CD14-positive monocyte (primary cell): Measurements from ENCODE around the gene HLA-DQB1. TPM values are rescaled to one million over a fixed set of nuclear protein-coding genes. Genes with fewer than 3 reads are reported as not detected.

Experiments
- DNase-seq, 3 donors: peaks; one replicate each; pipeline ENCODE4 v3.0.0-alpha.2; 2011 to 2022
- H2AFZ ChIP-seq: 2 replicates; pipeline ENCODE4 v1.6.0; 2012; ENCODE audit warnings: mild to moderate bottlenecking, low read depth, low read length, inconsistent platforms; ENCODE audit not compliant: insufficient read depth, poor library complexity, severe bottlenecking
- H3K27ac ChIP-seq, 2 donors: 1 replicate in 1 of 2; 2 replicates in 1 of 2; pipeline ENCODE4 v1.5.1; 2012 to 2013; ENCODE audit warnings: low read length in 2 of 2, control low read depth in 1 of 2, inconsistent platforms in 1 of 2, low read depth in 1 of 2, mild to moderate bottlenecking in 1 of 2
- H3K27me3 ChIP-seq, 2 donors: one replicate each; pipeline versions ENCODE4 v1.6.0 to v1.6.1; 2011 to 2013; ENCODE audit warnings: low read length in 2 of 2; ENCODE audit not compliant: control insufficient read depth in 2 of 2, insufficient read depth in 2 of 2
- H3K36me3 ChIP-seq, 2 donors: replicated peaks in 1 of 2; 1 replicate in 1 of 2; 2 replicates in 1 of 2; pipeline versions ENCODE4 v1.5.1 to v1.6.1; 2012 to 2013; ENCODE audit warnings: low read length in 2 of 2, control low read depth in 1 of 2, inconsistent platforms in 1 of 2, mild to moderate bottlenecking in 1 of 2; ENCODE audit not compliant: insufficient read depth in 2 of 2, control insufficient read depth in 1 of 2
- H3K4me1 ChIP-seq, 2 donors: 1 replicate in 1 of 2; 2 replicates in 1 of 2; pipeline versions ENCODE4 v1.5.1 to v1.6.1; 2012 to 2013; ENCODE audit warnings: low read length in 2 of 2, control low read depth in 1 of 2, inconsistent platforms in 1 of 2, mild to moderate bottlenecking in 1 of 2, moderate library complexity in 1 of 2; ENCODE audit not compliant: insufficient read depth in 2 of 2, control insufficient read depth in 1 of 2
- H3K4me2 ChIP-seq: replicated peaks from 2 replicates; pipeline ENCODE3; 2012; ENCODE audit warnings: low read length, moderate library complexity, mild to moderate bottlenecking; ENCODE audit not compliant: poor library complexity, severe bottlenecking; ENCODE audit errors: extremely low read depth
- H3K4me3 ChIP-seq, 3 experiments: fragments of 200-600 bp in 1 of 3; sonication (generic) in 1 of 3; replicated peaks in 1 of 3; 1 replicate in 2 of 3; 2 replicates in 1 of 3; pipeline ENCODE4 v1.5.1; 2011 to 2013; ENCODE audit warnings: low read length in 3 of 3, mild to moderate bottlenecking in 3 of 3, control low read depth in 2 of 3, low read depth in 2 of 3, inconsistent platforms in 1 of 3, moderate library complexity in 1 of 3
- H3K79me2 ChIP-seq: 2 replicates; pipeline ENCODE4 v1.6.0; 2012; ENCODE audit warnings: mild to moderate bottlenecking, control low read depth, inconsistent platforms, low read length, moderate library complexity; ENCODE audit not compliant: insufficient read depth
- H3K9ac ChIP-seq: 2 replicates; pipeline ENCODE4 v1.6.0; 2017; ENCODE audit warnings: low read length, mild to moderate bottlenecking; ENCODE audit not compliant: insufficient read depth, poor library complexity, severe bottlenecking
- H3K9me3 ChIP-seq, 2 donors: replicated peaks in 1 of 2; 1 replicate in 1 of 2; 2 replicates in 1 of 2; pipeline versions ENCODE4 v1.5.1 to v1.6.1; 2012 to 2013; ENCODE audit warnings: low read length in 2 of 2, control low read depth in 1 of 2; ENCODE audit not compliant: control insufficient read depth in 1 of 2, insufficient read depth in 1 of 2
- H4K20me1 ChIP-seq: 2 replicates; pipeline ENCODE4 v1.6.0; 2012; ENCODE audit warnings: mild to moderate bottlenecking, low read length, control low read depth, moderate library complexity; ENCODE audit not compliant: insufficient read depth
- H3K27ac Mint-ChIP-seq, 7 donors: one replicate each; pipeline ENCODE4 v1.8.0; 2020; ENCODE audit warnings: mild to moderate bottlenecking in 7 of 7, mixed read lengths in 7 of 7, moderate library complexity in 6 of 7, inconsistent platforms in 2 of 7
- H3K27me3 Mint-ChIP-seq, 3 donors: one replicate each; pipeline ENCODE4 v1.8.0; 2021 to 2022; ENCODE audit warnings: low read depth in 3 of 3, mild to moderate bottlenecking in 3 of 3, mixed read lengths in 3 of 3, moderate library complexity in 3 of 3, inconsistent platforms in 1 of 3
- H3K36me3 Mint-ChIP-seq, 2 donors: one replicate each; pipeline ENCODE4 v1.8.0; 2020; ENCODE audit warnings: mixed read lengths in 2 of 2, inconsistent platforms in 1 of 2, mild to moderate bottlenecking in 1 of 2
- H3K4me1 Mint-ChIP-seq: one replicate; pipeline ENCODE4 v1.8.0; 2020; ENCODE audit warnings: mild to moderate bottlenecking, mixed read lengths
- H3K4me3 Mint-ChIP-seq, 2 donors: one replicate each; pipeline ENCODE4 v1.8.0; 2020; ENCODE audit warnings: mild to moderate bottlenecking in 2 of 2, mixed read lengths in 2 of 2, moderate library complexity in 1 of 2
- H3K9me3 Mint-ChIP-seq, 7 donors: one replicate each; pipeline ENCODE4 v1.8.0; 2020 to 2022; ENCODE audit warnings: mixed read lengths in 7 of 7, mild to moderate bottlenecking in 6 of 7, moderate library complexity in 6 of 7, inconsistent platforms in 2 of 7
- WGBS: methylation state at CpG from one replicate; pipeline ENCODE4 v1.1.5; 2013; ENCODE audit warnings: missing lambda C conversion rate; ENCODE audit not compliant: insufficient coverage; 5-methylcytosine and 5-hydroxymethylcytosine counted together
- intact Hi-C, 2 donors: fragments of 100-400 bp; cut with micrococcal nuclease; formaldehyde crosslinking; loops; one replicate each; pipeline versions ENCODE4 v1.15.0 to v1.15.1; 2023
- polyA plus RNA-seq, 3 donors: library from polyadenylated mRNA; depleted of rRNA in 1 of 3; unstranded in 2 of 3; stranded (reverse) in 1 of 3; fragments of 300-500 nt in 2 of 3; fragments of >200 nt in 1 of 3; fragmentation: Illumina TruSeq in 2 of 3; gene quantifications; 1 replicate in 2 of 3; 2 replicates in 1 of 3; pipeline ENCODE4 v1.2.3, GENCODE V29; 2012 to 2021
- TF ChIP-seq, protein P1 (sequence below): fragments of 200-600 bp; IDR thresholded peaks from one replicate; pipeline ENCODE4 v1.8.0; 2022; ENCODE audit warnings: antibody characterized with exemption, mild to moderate bottlenecking

The HLA-DQB1 gene
- polyA plus RNA-seq, 3 donors: 66.7 to 638 (median 246) TPM

DNA sequence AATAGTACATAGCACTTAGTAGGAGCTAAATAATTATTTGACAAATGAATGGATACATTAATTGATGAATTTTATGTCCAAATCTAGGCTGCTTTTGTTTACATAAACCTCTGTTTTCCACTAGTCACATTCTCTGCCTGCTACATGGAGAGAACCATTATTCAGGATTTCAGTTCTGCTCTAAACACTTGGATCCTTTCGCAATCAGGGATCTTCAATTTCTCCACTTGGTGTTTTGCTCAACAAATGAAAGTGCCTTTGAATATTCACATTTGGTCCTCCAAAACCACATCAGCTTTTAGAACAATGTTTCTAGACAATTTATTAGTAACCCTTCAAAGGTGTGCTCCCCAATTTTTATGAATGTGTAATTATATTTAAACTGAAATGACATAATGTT is 30.6 kb upstream of the HLA-DQB1 start:
- no peak overlapping the region for H3K4me3 ChIP-seq
- H3K36me3 Mint-ChIP-seq: no peaks in the 10 kb centered on the region
- H3K27me3 ChIP-seq: peaks cover 7 to 11% of the 10 kb centered on the region in 2 donors
- H3K36me3 ChIP-seq: no peaks in the 10 kb centered on the region
- H3K4me2 ChIP-seq: no peak overlapping the region
- peaks cover 7 to 8% of the 10 kb centered on the region in 2 donors for H3K4me1 ChIP-seq
- TF ChIP-seq, protein P1, sequence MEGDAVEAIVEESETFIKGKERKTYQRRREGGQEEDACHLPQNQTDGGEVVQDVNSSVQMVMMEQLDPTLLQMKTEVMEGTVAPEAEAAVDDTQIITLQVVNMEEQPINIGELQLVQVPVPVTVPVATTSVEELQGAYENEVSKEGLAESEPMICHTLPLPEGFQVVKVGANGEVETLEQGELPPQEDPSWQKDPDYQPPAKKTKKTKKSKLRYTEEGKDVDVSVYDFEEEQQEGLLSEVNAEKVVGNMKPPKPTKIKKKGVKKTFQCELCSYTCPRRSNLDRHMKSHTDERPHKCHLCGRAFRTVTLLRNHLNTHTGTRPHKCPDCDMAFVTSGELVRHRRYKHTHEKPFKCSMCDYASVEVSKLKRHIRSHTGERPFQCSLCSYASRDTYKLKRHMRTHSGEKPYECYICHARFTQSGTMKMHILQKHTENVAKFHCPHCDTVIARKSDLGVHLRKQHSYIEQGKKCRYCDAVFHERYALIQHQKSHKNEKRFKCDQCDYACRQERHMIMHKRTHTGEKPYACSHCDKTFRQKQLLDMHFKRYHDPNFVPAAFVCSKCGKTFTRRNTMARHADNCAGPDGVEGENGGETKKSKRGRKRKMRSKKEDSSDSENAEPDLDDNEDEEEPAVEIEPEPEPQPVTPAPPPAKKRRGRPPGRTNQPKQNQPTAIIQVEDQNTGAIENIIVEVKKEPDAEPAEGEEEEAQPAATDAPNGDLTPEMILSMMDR: no peak
- peaks cover 17 to 23% (median 17%) of the 10 kb centered on the region in 3 donors for H3K27me3 Mint-ChIP-seq
- H2AFZ ChIP-seq: no peak overlapping the region
- H3K79me2 ChIP-seq: no peaks in the 10 kb centered on the region
- intact Hi-C loops: no loop called here
- no peak overlapping the region for H3K9ac ChIP-seq
- no peak overlapping the region for H3K27ac ChIP-seq
- peaks cover 13% of the 10 kb centered on the region for H3K4me1 Mint-ChIP-seq
- H4K20me1 ChIP-seq: no peaks in the 10 kb centered on the region
- no peak overlapping the region for H3K27ac Mint-ChIP-seq
- peaks cover 0 to 5% (median 0%) of the 10 kb centered on the region in 7 donors for H3K9me3 Mint-ChIP-seq
- peak in 1 of 3 donors; percentile 14 for DNase-seq
- WGBS: no CpG with 5 or more reads among the region's 1 CpG
- H3K9me3 ChIP-seq: no peaks in the 10 kb centered on the region
- no peak overlapping the region for H3K4me3 Mint-ChIP-seq

DNA sequence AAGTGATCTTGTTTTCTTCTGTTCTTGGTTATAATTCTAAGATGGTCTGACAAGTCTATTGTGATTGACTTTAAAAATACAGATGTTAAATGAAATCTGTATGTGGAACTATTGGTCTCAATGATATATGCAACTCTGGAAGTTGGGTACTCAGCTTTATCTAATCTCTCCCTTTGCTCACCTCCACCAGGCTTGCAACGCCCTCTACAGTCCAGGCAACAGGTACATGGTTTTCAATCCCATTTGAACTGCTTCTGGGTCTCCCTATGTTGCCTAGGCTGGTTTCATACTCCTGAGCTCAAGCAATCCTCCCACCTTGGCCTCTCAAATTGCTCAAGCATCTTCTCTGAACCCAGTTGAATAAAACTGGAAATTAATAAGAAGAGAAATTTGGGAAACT is 25.6 kb upstream of the HLA-DQB1 start:
- peaks cover 0 to 5% (median 0%) of the 10 kb centered on the region in 7 donors for H3K9me3 Mint-ChIP-seq
- WGBS: 0% methylated on average over 1 of the region's 1 CpG
- Histone ChIP-seq H3K4me1 (peaks cover 0 to 4% of the 10 kb centered on the region in 2 donors), H3K79me2 (no peaks in the 10 kb centered on the region), H3K4me3 (no peak overlapping the region), H3K9ac (no peak overlapping the region), H3K4me2 (no peak overlapping the region), H3K9me3 (no peaks in the 10 kb centered on the region), H4K20me1 (no peaks in the 10 kb centered on the region), H3K27ac (no peak overlapping the region), H3K36me3 (no peaks in the 10 kb centered on the region), H2AFZ (no peak overlapping the region), H3K27me3 (no peaks in the 10 kb centered on the region)
- peak overlapping the region in 1 of 7 donors; percentile 46 for H3K27ac Mint-ChIP-seq
- peaks cover 0 to 9% (median 6%) of the 10 kb centered on the region in 3 donors for H3K27me3 Mint-ChIP-seq
- H3K4me1 Mint-ChIP-seq: peaks cover 13% of the 10 kb centered on the region
- DNase-seq: peak in 2 of 3 donors; percentile 21 to 63
- no peak overlapping the region for H3K4me3 Mint-ChIP-seq
- no peaks in the 10 kb centered on the region for H3K36me3 Mint-ChIP-seq
- intact Hi-C loops: no loop called here
- TF ChIP-seq, protein P1: no peak
